Progenitor cell of endocrine pancreas (in vitro differentiated cells): Measurements from ENCODE around the gene ZBTB20. TPM values are rescaled to one million over a fixed set of nuclear protein-coding genes. Genes with fewer than 3 reads are reported as not detected.

Source experiments
- DNase-seq: peaks from one replicate; pipeline ENCODE4 v3.0.0; 2021; ENCODE audit warnings: low spot score; ENCODE audit not compliant: unreplicated experiment
- H3K27ac Mint-ChIP-seq: 2 replicates; pipeline ENCODE4 v1.8.0; 2021; ENCODE audit warnings: mild to moderate bottlenecking, moderate library complexity, mixed read lengths
- H3K27me3 Mint-ChIP-seq: 2 replicates; pipeline ENCODE4 v1.8.0; 2021; ENCODE audit warnings: mixed read lengths
- H3K36me3 Mint-ChIP-seq: 2 replicates; pipeline ENCODE4 v1.8.0; 2022; ENCODE audit warnings: mixed read lengths; ENCODE audit not compliant: insufficient read depth
- H3K4me1 Mint-ChIP-seq: 2 replicates; pipeline ENCODE4 v1.8.0; 2021; ENCODE audit warnings: low read depth, mixed read lengths
- H3K4me3 Mint-ChIP-seq: 2 replicates; pipeline ENCODE4 v1.8.0; 2021; ENCODE audit warnings: low read depth, mild to moderate bottlenecking, moderate library complexity, mixed read lengths
- H3K9me3 Mint-ChIP-seq: 2 replicates; pipeline ENCODE4 v1.8.0; 2021; ENCODE audit warnings: low read depth, mixed read lengths
- CTCF ChIP-seq: fragments of 200-600 bp; sonication (generic); IDR thresholded peaks from one replicate; pipeline ENCODE4 v1.5.0; 2021; ENCODE audit warnings: antibody characterized with exemption, mild to moderate bottlenecking; ENCODE audit not compliant: unreplicated experiment
- total RNA-seq: library from RNA; stranded (reverse); gene quantifications from 2 replicates; pipeline ENCODE4 v1.2.1, GENCODE V29; 2021

ZBTB20 gene
- total RNA-seq, 1 donor from 2014 or later: 27.3 TPM

- no peak overlapping the region for H3K27ac Mint-ChIP-seq
- no peak for DNase-seq
Measured at GRCh38 chr3:114640126-114640525, 507.0 kb downstream of the ZBTB20 start.

DNA sequence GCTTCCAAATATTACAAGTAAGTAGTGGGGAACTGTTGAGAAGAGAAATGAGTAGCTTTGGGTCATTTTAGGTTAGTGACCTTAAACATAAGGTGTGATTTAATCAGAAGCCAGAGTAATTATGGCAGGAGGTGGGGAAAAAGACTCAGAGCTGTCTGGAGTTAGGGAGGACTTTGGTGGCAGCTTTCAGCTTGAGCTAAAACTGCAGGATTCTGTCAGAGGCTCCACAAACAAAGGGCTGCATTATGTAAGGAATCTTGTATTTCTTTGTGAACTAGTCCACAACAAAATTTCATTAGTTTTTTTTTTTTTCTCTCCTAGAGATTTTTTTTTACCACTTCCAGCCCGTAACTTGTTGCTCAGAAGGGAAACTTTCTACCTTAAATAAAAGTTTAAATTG, 507.9 kb downstream of the ZBTB20 start:
- Mint-ChIP-seq H3K27ac (peak overlapping the region; percentile 16), H3K9me3 (peaks cover 13% of the 10 kb centered on the region), H3K4me3 (no peak overlapping the region), H3K4me1 (peaks cover 7% of the 10 kb centered on the region), H3K27me3 (no peaks in the 10 kb centered on the region), H3K36me3 (peaks cover 2% of the 10 kb centered on the region)
- no peak for TF ChIP-seq CTCF
- no peak for DNase-seq

More at GRCh38 chr3:114640126-114640525, 507.0 kb downstream of the ZBTB20 start:
- Mint-ChIP-seq H3K36me3 (peaks cover 2% of the 10 kb centered on the region), H3K9me3 (peaks cover 13% of the 10 kb centered on the region), H3K27me3 (no peaks in the 10 kb centered on the region), H3K4me1 (peaks cover 7% of the 10 kb centered on the region), H3K4me3 (no peak overlapping the region)
- TF ChIP-seq CTCF: no peak

DNA sequence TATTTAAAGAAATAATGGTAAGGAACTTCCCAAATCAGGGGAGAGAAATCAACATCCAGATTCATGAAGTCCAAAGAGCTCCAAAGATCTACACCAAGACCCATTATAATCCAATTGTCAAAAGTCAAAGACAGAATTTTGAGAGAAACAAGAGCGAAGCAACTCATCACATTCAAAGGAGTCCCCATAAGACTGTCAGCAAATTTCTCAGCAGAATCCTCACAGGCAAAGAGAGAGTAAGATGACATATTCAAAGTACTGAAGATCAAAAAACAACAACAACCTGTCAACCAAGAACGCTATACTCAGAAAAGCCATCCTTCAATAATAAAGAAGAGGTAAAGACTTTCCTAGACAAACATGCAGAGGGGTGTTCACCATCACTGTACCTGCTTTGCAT, 511.2 kb downstream of the ZBTB20 start:
- H3K27me3 Mint-ChIP-seq: no peaks in the 10 kb centered on the region
- H3K4me1 Mint-ChIP-seq: peaks cover 2% of the 10 kb centered on the region
- no peak for DNase-seq
- no peak overlapping the region for H3K4me3 Mint-ChIP-seq
- TF ChIP-seq CTCF: no peak
- H3K27ac Mint-ChIP-seq: no peak overlapping the region
- H3K9me3 Mint-ChIP-seq: peaks cover 13% of the 10 kb centered on the region
- peaks cover 2% of the 10 kb centered on the region for H3K36me3 Mint-ChIP-seq

- Mint-ChIP-seq H3K4me3 (no peak overlapping the region), H3K36me3 (peaks cover 2% of the 10 kb centered on the region), H3K4me1 (peaks cover 2% of the 10 kb centered on the region), H3K9me3 (peaks cover 13% of the 10 kb centered on the region), H3K27ac (no peak overlapping the region), H3K27me3 (no peaks in the 10 kb centered on the region)
- no peak for TF ChIP-seq CTCF
- no peak for DNase-seq
Measured at GRCh38 chr3:114634635-114635034, 512.5 kb downstream of the ZBTB20 start.

DNA sequence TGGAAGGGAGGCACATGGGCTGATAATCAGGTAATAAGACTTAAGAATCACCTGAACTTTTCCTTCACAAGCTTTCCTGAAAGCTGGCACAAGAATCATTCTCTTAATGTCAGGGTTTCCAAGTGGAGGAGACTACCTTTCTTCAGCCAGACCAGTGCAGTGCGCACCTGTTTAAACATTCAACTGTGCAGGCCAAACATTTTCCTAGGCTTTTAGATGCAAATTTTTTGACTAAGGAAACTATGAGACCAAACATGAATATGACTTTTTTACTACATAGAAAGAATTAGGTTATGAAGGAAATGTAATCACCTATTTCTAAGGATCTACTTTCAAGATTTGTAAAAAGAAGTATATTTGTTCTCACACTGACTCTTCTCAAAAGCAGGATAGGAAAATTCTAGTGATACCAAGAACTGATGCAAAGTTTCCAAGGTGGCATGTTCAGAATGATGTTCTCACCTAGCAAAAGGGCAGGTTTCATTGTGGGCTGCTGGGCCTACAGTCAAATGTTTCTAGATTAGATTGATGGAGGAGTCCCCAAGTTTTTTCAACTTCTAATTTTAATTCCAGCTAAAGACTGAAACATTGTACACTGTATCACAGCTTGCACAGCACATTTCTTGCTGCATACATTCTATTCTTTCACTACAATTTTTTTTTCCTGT, 514.2 kb downstream of the ZBTB20 start:
- Mint-ChIP-seq H3K27me3 (no peaks in the 10 kb centered on the region), H3K4me3 (no peak overlapping the region), H3K27ac (no peak overlapping the region), H3K36me3 (peaks cover 2% of the 10 kb centered on the region), H3K9me3 (peaks cover 13% of the 10 kb centered on the region), H3K4me1 (no peaks in the 10 kb centered on the region)
- no peak for DNase-seq
- no peak for TF ChIP-seq CTCF
